ENCODE measurements around the gene PDSS2.
A peak's percentile ranks its signal among the peaks of the same experiment; 100 is the strongest.
"Not testable (repeated sequence)": the region's sequence is repeated elsewhere in the genome, so short reads cannot be mapped to it uniquely, and the experiment has no call there.

The PDSS2 gene

DNA sequence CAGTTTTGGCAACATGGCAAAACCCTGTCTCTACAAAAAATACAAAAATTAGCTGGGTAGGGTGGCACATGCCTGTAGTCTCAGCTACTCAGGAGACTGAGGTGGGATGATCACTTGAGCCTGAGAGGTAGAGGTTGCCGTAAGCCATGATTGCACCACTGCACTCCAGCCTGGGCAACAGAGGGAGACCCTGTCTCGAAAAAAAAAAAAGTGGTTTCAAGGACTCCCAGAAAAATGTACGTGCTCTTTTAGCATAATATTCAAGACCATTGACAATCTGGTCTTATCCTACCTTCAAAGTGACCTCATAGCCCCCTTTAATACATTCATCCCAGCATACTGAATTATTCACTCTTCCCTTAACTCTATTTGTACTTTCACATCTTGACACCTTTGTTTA, 16.0 kb upstream of the PDSS2 start:
- not testable (repeated sequence) for H2AFZ ChIP-seq (ENCODE audit: low read depth, low read length); H3K4me2 ChIP-seq (ENCODE audit: low read length, poor library complexity, severe bottlenecking); H3K79me1 ChIP-seq (replicated peaks; ENCODE audit: low read length, poor library complexity, severe bottlenecking); H3K9me3 ChIP-seq (ENCODE audit: control insufficient read depth, low read length); H2AK5ac ChIP-seq (ENCODE audit: low read length, severe bottlenecking); H3K9ac ChIP-seq (ENCODE audit: low read length); H2BK15ac ChIP-seq (ENCODE audit: low read depth, poor library complexity, severe bottlenecking); H2BK5ac ChIP-seq (ENCODE audit: low read depth, low read length, poor library complexity, severe bottlenecking); H3K14ac ChIP-seq (ENCODE audit: low read length in 2 of 2); H4K8ac ChIP-seq (ENCODE audit: low read length); H3K4ac ChIP-seq (ENCODE audit: low read depth in 1 of 2, low read length in 2 of 2); H3K23ac ChIP-seq (ENCODE audit: low read length in 2 of 2); H3K27ac ChIP-seq (ENCODE audit: low read length, poor library complexity, severe bottlenecking); H2BK120ac ChIP-seq (ENCODE audit: low read depth, low read length); H3K27me3 ChIP-seq (ENCODE audit: control insufficient read depth in 1 of 2, insufficient read depth in 1 of 2, low read length in 2 of 2); H3K4me1 ChIP-seq (ENCODE audit: control insufficient read depth, insufficient read depth, low read depth, low read length); H3K4me3 ChIP-seq (ENCODE audit: insufficient read depth in 1 of 2, low read depth in 1 of 2, low read length in 2 of 2); H2BK12ac ChIP-seq (ENCODE audit: low read length in 2 of 2); H3K36me3 ChIP-seq (ENCODE audit: control insufficient read depth in 1 of 2, insufficient read depth in 2 of 2, low read depth in 1 of 2, low read length in 2 of 2); DNase-seq; H3K18ac ChIP-seq (ENCODE audit: low read depth in 1 of 2, low read length in 2 of 2); H4K91ac ChIP-seq (ENCODE audit: low read length)
- WGBS: 84% methylated on average over 3 of the region's 3 CpGs

GRCh38 chr6:107473660-107474059, 14.3 kb upstream of the PDSS2 start:
- Histone ChIP-seq H3K23ac (ENCODE audit: low read length in 2 of 2) (peak overlapping the region in 1 of 2 experiments; percentile 34), H3K79me1 (replicated peaks; ENCODE audit: low read length, poor library complexity, severe bottlenecking) (no peaks in the 10 kb centered on the region), H3K27me3 (ENCODE audit: control insufficient read depth in 1 of 2, insufficient read depth in 1 of 2, low read length in 2 of 2) (peaks cover 0 to 5% of the 10 kb centered on the region in 2 experiments), H2BK5ac (ENCODE audit: low read depth, low read length, poor library complexity, severe bottlenecking) (no peak overlapping the region), H2BK120ac (ENCODE audit: low read depth, low read length) (no peak overlapping the region), H3K9ac (ENCODE audit: low read length) (no peak overlapping the region), H3K14ac (ENCODE audit: low read length in 2 of 2) (no peak overlapping the region), H2BK15ac (ENCODE audit: low read depth, poor library complexity, severe bottlenecking) (no peak overlapping the region), H2AFZ (ENCODE audit: low read depth, low read length) (peak overlapping the region; percentile 76), H4K8ac (ENCODE audit: low read length) (no peak overlapping the region), H3K4me3 (ENCODE audit: insufficient read depth in 1 of 2, low read depth in 1 of 2, low read length in 2 of 2) (no peak overlapping the region), H3K4me1 (ENCODE audit: control insufficient read depth, insufficient read depth, low read depth, low read length) (no peaks in the 10 kb centered on the region), H3K4me2 (ENCODE audit: low read length, poor library complexity, severe bottlenecking) (no peak overlapping the region), H2AK5ac (ENCODE audit: low read length, severe bottlenecking) (no peak overlapping the region), H4K91ac (ENCODE audit: low read length) (no peak overlapping the region), H2BK12ac (ENCODE audit: low read length in 2 of 2) (no peak overlapping the region), H3K36me3 (ENCODE audit: control insufficient read depth in 1 of 2, insufficient read depth in 2 of 2, low read depth in 1 of 2, low read length in 2 of 2) (no peaks in the 10 kb centered on the region), H3K9me3 (ENCODE audit: control insufficient read depth, low read length) (no peaks in the 10 kb centered on the region), H3K4ac (ENCODE audit: low read depth in 1 of 2, low read length in 2 of 2) (no peak overlapping the region), H3K27ac (ENCODE audit: low read length, poor library complexity, severe bottlenecking) (no peak overlapping the region), H3K18ac (ENCODE audit: low read depth in 1 of 2, low read length in 2 of 2) (no peak overlapping the region)
- WGBS: 75% methylated on average over 5 of the region's 5 CpGs
- no peak for DNase-seq

- H3K4me1 ChIP-seq (ENCODE audit: control insufficient read depth, insufficient read depth, low read depth, low read length): no peaks in the 10 kb centered on the region
- H2BK5ac ChIP-seq (ENCODE audit: low read depth, low read length, poor library complexity, severe bottlenecking): no peak overlapping the region
- peaks cover 0 to 13% of the 10 kb centered on the region in 2 experiments for H3K27me3 ChIP-seq (ENCODE audit: control insufficient read depth in 1 of 2, insufficient read depth in 1 of 2, low read length in 2 of 2)
- 56% methylated on average over 1 of the region's 1 CpG for WGBS
- no peak overlapping the region for H2AK5ac ChIP-seq (ENCODE audit: low read length, severe bottlenecking)
- no peak overlapping the region for H3K14ac ChIP-seq (ENCODE audit: low read length in 2 of 2)
- no peak overlapping the region for H4K8ac ChIP-seq (ENCODE audit: low read length)
- H3K4me2 ChIP-seq (ENCODE audit: low read length, poor library complexity, severe bottlenecking): no peak overlapping the region
- no peak overlapping the region for H4K91ac ChIP-seq (ENCODE audit: low read length)
- no peak for DNase-seq
- H3K4ac ChIP-seq (ENCODE audit: low read depth in 1 of 2, low read length in 2 of 2): no peak overlapping the region
- no peak overlapping the region for H2BK12ac ChIP-seq (ENCODE audit: low read length in 2 of 2)
- no peaks in the 10 kb centered on the region for H3K36me3 ChIP-seq (ENCODE audit: control insufficient read depth in 1 of 2, insufficient read depth in 2 of 2, low read depth in 1 of 2, low read length in 2 of 2)
- H3K18ac ChIP-seq (ENCODE audit: low read depth in 1 of 2, low read length in 2 of 2): no peak overlapping the region
- no peak overlapping the region for H3K9ac ChIP-seq (ENCODE audit: low read length)
- no peak overlapping the region for H3K4me3 ChIP-seq (ENCODE audit: insufficient read depth in 1 of 2, low read depth in 1 of 2, low read length in 2 of 2)
- H2AFZ ChIP-seq (ENCODE audit: low read depth, low read length): no peak overlapping the region
- H3K23ac ChIP-seq (ENCODE audit: low read length in 2 of 2): no peak overlapping the region
- H2BK15ac ChIP-seq (ENCODE audit: low read depth, poor library complexity, severe bottlenecking): no peak overlapping the region
- no peaks in the 10 kb centered on the region for H3K9me3 ChIP-seq (ENCODE audit: control insufficient read depth, low read length)
- H2BK120ac ChIP-seq (ENCODE audit: low read depth, low read length): no peak overlapping the region
- no peaks in the 10 kb centered on the region for H3K79me1 ChIP-seq (replicated peaks; ENCODE audit: low read length, poor library complexity, severe bottlenecking)
- H3K27ac ChIP-seq (ENCODE audit: low read length, poor library complexity, severe bottlenecking): no peak overlapping the region
Observed at GRCh38 chr6:107470364-107470763, 11.0 kb upstream of the PDSS2 start.

DNA sequence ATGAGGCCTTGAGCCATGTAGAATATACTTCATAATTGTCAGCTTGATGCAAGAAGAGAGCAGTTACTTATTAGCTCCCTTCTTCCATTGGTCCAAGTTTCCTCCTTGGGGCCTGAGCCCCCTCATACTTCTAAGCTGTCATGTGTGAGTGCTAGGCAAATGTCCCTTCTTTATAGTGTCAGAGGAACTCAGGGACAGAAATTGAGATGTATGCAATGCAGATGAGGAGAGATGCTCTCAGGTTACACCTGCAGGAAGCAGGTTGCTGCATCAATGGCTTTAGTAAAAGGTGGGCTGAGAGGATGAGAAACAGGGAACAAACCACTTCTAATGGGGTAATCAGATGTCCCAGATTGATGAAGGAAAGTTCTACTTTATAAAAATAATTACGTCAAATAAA, 6.7 kb upstream of the PDSS2 start:
- Histone ChIP-seq H3K27ac (ENCODE audit: low read length, poor library complexity, severe bottlenecking) (no peak overlapping the region), H2BK120ac (ENCODE audit: low read depth, low read length) (no peak overlapping the region), H3K4me1 (ENCODE audit: control insufficient read depth, insufficient read depth, low read depth, low read length) (no peaks in the 10 kb centered on the region), H3K79me1 (replicated peaks; ENCODE audit: low read length, poor library complexity, severe bottlenecking) (no peaks in the 10 kb centered on the region), H2BK15ac (ENCODE audit: low read depth, poor library complexity, severe bottlenecking) (no peak overlapping the region), H2AK5ac (ENCODE audit: low read length, severe bottlenecking) (no peak overlapping the region), H3K4me3 (ENCODE audit: insufficient read depth in 1 of 2, low read depth in 1 of 2, low read length in 2 of 2) (no peak overlapping the region), H3K9me3 (ENCODE audit: control insufficient read depth, low read length) (no peaks in the 10 kb centered on the region), H3K4ac (ENCODE audit: low read depth in 1 of 2, low read length in 2 of 2) (no peak overlapping the region), H3K14ac (ENCODE audit: low read length in 2 of 2) (no peak overlapping the region), H2AFZ (ENCODE audit: low read depth, low read length) (no peak overlapping the region), H3K4me2 (ENCODE audit: low read length, poor library complexity, severe bottlenecking) (no peak overlapping the region), H2BK5ac (ENCODE audit: low read depth, low read length, poor library complexity, severe bottlenecking) (no peak overlapping the region), H3K27me3 (ENCODE audit: control insufficient read depth in 1 of 2, insufficient read depth in 1 of 2, low read length in 2 of 2) (peaks cover 0 to 8% of the 10 kb centered on the region in 2 experiments), H3K18ac (ENCODE audit: low read depth in 1 of 2, low read length in 2 of 2) (no peak overlapping the region), H3K9ac (ENCODE audit: low read length) (no peak overlapping the region), H3K36me3 (ENCODE audit: control insufficient read depth in 1 of 2, insufficient read depth in 2 of 2, low read depth in 1 of 2, low read length in 2 of 2) (no peaks in the 10 kb centered on the region), H4K91ac (ENCODE audit: low read length) (no peak overlapping the region), H4K8ac (ENCODE audit: low read length) (no peak overlapping the region), H3K23ac (ENCODE audit: low read length in 2 of 2) (no peak overlapping the region), H2BK12ac (ENCODE audit: low read length in 2 of 2) (no peak overlapping the region)
- WGBS: no CpG with 5 or more reads among the region's 1 CpG
- DNase-seq: no peak
